Hepatocyte (in vitro differentiated cells): Measurements from ENCODE around the gene BANK1. TPM values are rescaled to one million over a fixed set of nuclear protein-coding genes. Genes with fewer than 3 reads are reported as not detected.

Experiments
- DNase-seq: peaks from one replicate; pipeline ENCODE4 v3.0.0-alpha.2; 2016; ENCODE audit warnings: low spot score
- H2AFZ ChIP-seq: fragments of 200-600 bp; sonication (generic); 2 replicates; pipeline ENCODE4 v1.6.0; 2016; ENCODE audit warnings: antibody characterized with exemption, mild to moderate bottlenecking
- H3K27ac ChIP-seq: fragments of 200-600 bp; sonication (generic); 2 replicates; pipeline ENCODE4 v1.5.1; 2016; ENCODE audit warnings: mild to moderate bottlenecking
- H3K27me3 ChIP-seq: fragments of 200-600 bp; sonication (generic); 2 replicates; pipeline ENCODE4 v1.6.1; 2016
- H3K36me3 ChIP-seq: fragments of 200-600 bp; sonication (generic); replicated peaks from 2 replicates; pipeline ENCODE4 v1.5.1; 2016; ENCODE audit warnings: low read depth; ENCODE audit not compliant: insufficient read depth
- H3K4me1 ChIP-seq: fragments of 200-600 bp; sonication (generic); 2 replicates; pipeline ENCODE4 v1.5.1; 2016; ENCODE audit warnings: mild to moderate bottlenecking, moderate library complexity; ENCODE audit not compliant: insufficient read depth
- H3K4me2 ChIP-seq: fragments of 200-600 bp; sonication (generic); 2 replicates; pipeline ENCODE4 v1.6.0; 2016
- H3K4me3 ChIP-seq: fragments of 200-600 bp; sonication (generic); 2 replicates; pipeline ENCODE4 v1.5.1; 2016; ENCODE audit warnings: mild to moderate bottlenecking
- H3K79me2 ChIP-seq: fragments of 200-600 bp; sonication (generic); 2 replicates; pipeline ENCODE4 v1.6.0; 2017; ENCODE audit warnings: mild to moderate bottlenecking
- H3K9me2 ChIP-seq: fragments of 200-600 bp; sonication (generic); replicated peaks from 2 replicates; pipeline ENCODE4 v1.6.0; 2017; ENCODE audit warnings: mild to moderate bottlenecking; ENCODE audit not compliant: insufficient read depth
- H3K9me3 ChIP-seq: fragments of 200-600 bp; sonication (generic); 2 replicates; pipeline ENCODE4 v1.5.1; 2016; ENCODE audit warnings: low read depth, mild to moderate bottlenecking
- H4K20me1 ChIP-seq: fragments of 200-600 bp; sonication (generic); 2 replicates; pipeline ENCODE4 v1.6.0; 2016; ENCODE audit warnings: mild to moderate bottlenecking; ENCODE audit not compliant: insufficient read depth, poor library complexity, severe bottlenecking
- EZH2 ChIP-seq: fragments of 200-600 bp; sonication (generic); IDR thresholded peaks from 2 replicates; pipeline ENCODE4 v1.6.1; 2016; ENCODE audit warnings: antibody characterized with exemption, mild to moderate bottlenecking, borderline replicate concordance
- EZH2phosphoT487 ChIP-seq: fragments of 200-600 bp; sonication (generic); IDR thresholded peaks from one replicate; pipeline ENCODE4 v1.6.1; 2018; ENCODE audit warnings: antibody characterized with exemption, mild to moderate bottlenecking, low read depth, moderate library complexity; ENCODE audit not compliant: unreplicated experiment, severe bottlenecking
- WGBS: methylation state at CpG from one replicate; pipeline ENCODE4 v1.1.6; 2016; ENCODE audit warnings: low lambda C conversion rate; ENCODE audit errors: missing lambda C conversion rate; 5-methylcytosine and 5-hydroxymethylcytosine counted together
- polyA plus RNA-seq: library from polyadenylated mRNA; unstranded; fragments of >200 nt; fragmentation: Nextera tagmentation; extraction: Ambion mirVana; gene quantifications from 2 replicates; pipeline ENCODE4 v1.2.1, GENCODE V29; 2016
- total RNA-seq: library from RNA; depleted of rRNA; stranded (reverse); fragments of >200 nt; gene quantifications from 2 replicates; pipeline ENCODE4 v1.2.3, GENCODE V29; 2014
- TF ChIP-seq, protein P1 (sequence below): fragments of 200-600 bp; sonication (generic); IDR thresholded peaks from 2 replicates; pipeline ENCODE4 v1.5.1; 2016; ENCODE audit warnings: antibody characterized with exemption, mild to moderate bottlenecking; ENCODE audit not compliant: poor library complexity

Gene BANK1
- total and polyA plus RNA-seq, 2 experiments from 2014 or later: 0.17 to 0.29 TPM

DNA sequence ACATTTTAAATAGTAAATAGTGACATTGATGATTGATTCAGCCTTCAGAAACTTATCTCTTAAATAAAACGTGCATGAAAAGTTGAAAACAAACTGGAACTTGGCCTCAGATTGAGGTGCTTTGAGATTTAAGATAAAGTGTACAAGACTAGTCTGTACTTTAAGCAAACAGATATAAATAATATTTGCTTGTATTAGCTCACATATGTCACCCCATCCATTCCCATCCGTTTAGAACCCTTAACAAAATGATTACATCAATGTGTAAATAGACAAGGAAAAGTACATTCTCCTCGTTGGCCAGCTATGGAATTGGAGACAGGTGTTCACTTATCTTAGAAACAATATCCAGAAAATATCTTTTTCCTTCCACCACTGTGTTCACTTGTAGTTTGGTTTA lies 130.8 kb downstream of the BANK1 start:
- no peak overlapping the region for H3K27ac ChIP-seq
- H2AFZ ChIP-seq: no peak overlapping the region
- no peak for DNase-seq
- WGBS: 43% methylated on average over 3 of the region's 3 CpGs
- no peaks in the 10 kb centered on the region for H3K79me2 ChIP-seq
- H3K36me3 ChIP-seq: no peaks in the 10 kb centered on the region
- H4K20me1 ChIP-seq: no peaks in the 10 kb centered on the region
- H3K27me3 ChIP-seq: no peaks in the 10 kb centered on the region
- no peak overlapping the region for H3K4me3 ChIP-seq
- H3K9me2 ChIP-seq: no peaks in the 10 kb centered on the region
- TF ChIP-seq, protein P1, sequence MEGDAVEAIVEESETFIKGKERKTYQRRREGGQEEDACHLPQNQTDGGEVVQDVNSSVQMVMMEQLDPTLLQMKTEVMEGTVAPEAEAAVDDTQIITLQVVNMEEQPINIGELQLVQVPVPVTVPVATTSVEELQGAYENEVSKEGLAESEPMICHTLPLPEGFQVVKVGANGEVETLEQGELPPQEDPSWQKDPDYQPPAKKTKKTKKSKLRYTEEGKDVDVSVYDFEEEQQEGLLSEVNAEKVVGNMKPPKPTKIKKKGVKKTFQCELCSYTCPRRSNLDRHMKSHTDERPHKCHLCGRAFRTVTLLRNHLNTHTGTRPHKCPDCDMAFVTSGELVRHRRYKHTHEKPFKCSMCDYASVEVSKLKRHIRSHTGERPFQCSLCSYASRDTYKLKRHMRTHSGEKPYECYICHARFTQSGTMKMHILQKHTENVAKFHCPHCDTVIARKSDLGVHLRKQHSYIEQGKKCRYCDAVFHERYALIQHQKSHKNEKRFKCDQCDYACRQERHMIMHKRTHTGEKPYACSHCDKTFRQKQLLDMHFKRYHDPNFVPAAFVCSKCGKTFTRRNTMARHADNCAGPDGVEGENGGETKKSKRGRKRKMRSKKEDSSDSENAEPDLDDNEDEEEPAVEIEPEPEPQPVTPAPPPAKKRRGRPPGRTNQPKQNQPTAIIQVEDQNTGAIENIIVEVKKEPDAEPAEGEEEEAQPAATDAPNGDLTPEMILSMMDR: no peak
- TF ChIP-seq EZH2phosphoT487: no peak
- no peak for TF ChIP-seq EZH2
- H3K9me3 ChIP-seq: no peaks in the 10 kb centered on the region
- H3K4me1 ChIP-seq: no peaks in the 10 kb centered on the region
- no peak overlapping the region for H3K4me2 ChIP-seq

- no peak for TF ChIP-seq EZH2phosphoT487
- TF ChIP-seq, protein P1: no peak
- no peak for TF ChIP-seq EZH2
- DNase-seq: no peak
- no peaks in the 10 kb centered on the region for H3K9me2 ChIP-seq
- no peak overlapping the region for H2AFZ ChIP-seq
- no peak overlapping the region for H3K4me2 ChIP-seq
- H3K36me3 ChIP-seq: no peaks in the 10 kb centered on the region
- H4K20me1 ChIP-seq: no peaks in the 10 kb centered on the region
- H3K27me3 ChIP-seq: no peaks in the 10 kb centered on the region
- no peaks in the 10 kb centered on the region for H3K79me2 ChIP-seq
- H3K4me3 ChIP-seq: no peak overlapping the region
- 72% methylated on average over 1 of the region's 1 CpG for WGBS
- H3K9me3 ChIP-seq: no peaks in the 10 kb centered on the region
- H3K4me1 ChIP-seq: no peaks in the 10 kb centered on the region
- H3K27ac ChIP-seq: no peak overlapping the region
Observed at GRCh38 chr4:101931619-101932018, 141.1 kb downstream of the BANK1 start.

DNA sequence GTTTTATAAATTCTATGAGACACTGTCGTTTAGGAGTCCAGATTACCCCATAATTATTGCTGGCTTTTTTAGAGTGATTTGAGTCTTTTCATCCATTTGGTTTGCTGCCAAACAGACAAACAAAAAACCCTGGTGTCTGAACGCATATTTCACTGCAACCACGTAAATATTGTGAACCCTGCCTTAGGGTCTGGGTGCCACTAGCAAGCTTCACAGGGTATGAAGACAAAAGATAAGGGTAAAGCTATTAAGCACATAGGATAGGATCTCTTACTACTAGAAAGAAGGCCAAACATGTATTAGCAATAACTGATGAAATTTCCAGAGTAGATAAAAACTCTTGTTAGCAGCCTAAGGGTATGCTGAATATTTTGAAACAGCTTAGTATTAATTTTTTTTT lies 143.3 kb downstream of the BANK1 start:
- DNase-seq: no peak
- no peaks in the 10 kb centered on the region for H3K9me2 ChIP-seq
- no peaks in the 10 kb centered on the region for H3K9me3 ChIP-seq
- no peak overlapping the region for H2AFZ ChIP-seq
- no peaks in the 10 kb centered on the region for H4K20me1 ChIP-seq
- no peaks in the 10 kb centered on the region for H3K79me2 ChIP-seq
- no peak for TF ChIP-seq EZH2phosphoT487
- H3K36me3 ChIP-seq: no peaks in the 10 kb centered on the region
- no peak overlapping the region for H3K4me2 ChIP-seq
- no peak overlapping the region for H3K27ac ChIP-seq
- H3K4me1 ChIP-seq: no peaks in the 10 kb centered on the region
- no peaks in the 10 kb centered on the region for H3K27me3 ChIP-seq
- WGBS: 68% methylated on average over 3 of the region's 3 CpGs
- H3K4me3 ChIP-seq: no peak overlapping the region

- Histone ChIP-seq H3K4me1 (no peaks in the 10 kb centered on the region), H4K20me1 (no peaks in the 10 kb centered on the region), H3K79me2 (no peaks in the 10 kb centered on the region), H3K9me3 (no peaks in the 10 kb centered on the region), H2AFZ (no peak overlapping the region), H3K36me3 (no peaks in the 10 kb centered on the region), H3K27me3 (no peaks in the 10 kb centered on the region), H3K4me3 (no peak overlapping the region), H3K27ac (no peak overlapping the region), H3K4me2 (no peak overlapping the region), H3K9me2 (no peaks in the 10 kb centered on the region)
- TF ChIP-seq, protein P1: no peak
- no peak for DNase-seq
- 86% methylated on average over 2 of the region's 2 CpGs for WGBS
Observed at GRCh38 chr4:101938836-101939235, 148.3 kb downstream of the BANK1 start.
